NCI-H1694 (cell line): Measurements from ENCODE around the gene RIMBP2.

Experiments used
- DNase-seq: peaks from one replicate; lab custom pipeline; 2025; lab: John Stamatoyannopoulos, UW

Gene RIMBP2

DNA sequence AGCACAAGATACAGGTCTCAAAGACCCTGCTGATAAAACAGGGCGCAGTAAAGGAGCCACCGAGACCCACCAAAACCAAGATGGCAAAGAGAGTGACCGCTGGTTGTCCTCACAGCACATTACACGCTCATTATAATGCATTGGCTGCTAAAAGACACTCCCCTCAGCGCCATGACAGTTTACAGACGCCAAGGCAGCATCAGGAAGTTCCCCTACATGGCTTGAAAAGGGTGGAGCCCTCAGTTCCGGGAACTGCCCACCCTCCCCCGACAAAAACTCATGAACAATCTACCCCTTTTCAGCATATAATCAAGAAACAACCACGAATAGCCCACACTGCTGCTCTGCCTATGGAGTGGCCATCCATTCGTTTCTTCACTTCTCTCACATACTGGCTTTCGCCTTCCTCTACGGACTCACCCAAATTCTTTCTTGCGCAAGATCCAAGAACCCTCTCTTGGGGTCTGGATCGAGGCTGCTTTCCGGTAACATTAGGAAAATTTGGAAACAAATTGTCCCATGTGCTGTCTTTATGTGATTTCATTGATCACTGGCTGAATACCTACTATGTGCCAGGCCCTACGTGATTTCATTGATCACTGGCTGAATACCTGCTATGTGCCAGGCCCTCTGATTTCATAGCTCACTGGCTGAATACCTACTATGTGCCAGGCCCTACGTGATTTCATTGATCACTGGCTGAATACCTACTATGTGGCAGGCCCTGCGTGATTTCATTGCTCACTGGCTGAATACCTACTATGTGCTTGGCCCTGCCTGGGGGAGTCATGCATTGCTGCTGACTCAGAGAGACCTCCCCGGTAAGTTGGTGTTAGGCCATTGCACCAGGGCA, 252.1 kb downstream of the RIMBP2 start:
- peak; percentile 35 for DNase-seq

GRCh38 chr12:130463275-130463658, 252.8 kb downstream of the RIMBP2 start:
- peak; percentile 65 for DNase-seq

- DNase-seq, result no peak
These were observed 253.4 kb downstream of the RIMBP2 start for GRCh38 chr12:130462558-130463274.

GRCh38 chr12:130461839-130462557, 254.1 kb downstream of the RIMBP2 start:
- DNase-seq, result no peak

DNA sequence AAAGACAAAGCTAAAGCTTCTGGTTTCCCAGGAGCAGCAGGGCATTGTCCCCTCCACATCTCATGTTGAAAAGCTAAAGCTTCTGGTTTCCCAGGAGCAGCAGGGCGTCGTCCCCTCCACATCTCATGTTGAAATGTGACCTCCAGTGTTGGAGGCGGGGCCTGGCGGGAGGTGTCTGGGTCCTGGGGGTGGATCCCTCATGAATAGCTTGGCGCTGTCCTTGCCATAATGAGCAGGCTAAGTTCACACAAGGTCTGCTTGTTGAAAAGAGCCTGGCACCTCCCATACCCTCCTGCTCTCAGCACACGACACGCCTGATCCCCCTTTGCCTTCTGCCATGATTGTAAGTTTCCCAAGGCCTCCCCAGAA, 254.7 kb downstream of the RIMBP2 start:
- no peak for DNase-seq

DNA sequence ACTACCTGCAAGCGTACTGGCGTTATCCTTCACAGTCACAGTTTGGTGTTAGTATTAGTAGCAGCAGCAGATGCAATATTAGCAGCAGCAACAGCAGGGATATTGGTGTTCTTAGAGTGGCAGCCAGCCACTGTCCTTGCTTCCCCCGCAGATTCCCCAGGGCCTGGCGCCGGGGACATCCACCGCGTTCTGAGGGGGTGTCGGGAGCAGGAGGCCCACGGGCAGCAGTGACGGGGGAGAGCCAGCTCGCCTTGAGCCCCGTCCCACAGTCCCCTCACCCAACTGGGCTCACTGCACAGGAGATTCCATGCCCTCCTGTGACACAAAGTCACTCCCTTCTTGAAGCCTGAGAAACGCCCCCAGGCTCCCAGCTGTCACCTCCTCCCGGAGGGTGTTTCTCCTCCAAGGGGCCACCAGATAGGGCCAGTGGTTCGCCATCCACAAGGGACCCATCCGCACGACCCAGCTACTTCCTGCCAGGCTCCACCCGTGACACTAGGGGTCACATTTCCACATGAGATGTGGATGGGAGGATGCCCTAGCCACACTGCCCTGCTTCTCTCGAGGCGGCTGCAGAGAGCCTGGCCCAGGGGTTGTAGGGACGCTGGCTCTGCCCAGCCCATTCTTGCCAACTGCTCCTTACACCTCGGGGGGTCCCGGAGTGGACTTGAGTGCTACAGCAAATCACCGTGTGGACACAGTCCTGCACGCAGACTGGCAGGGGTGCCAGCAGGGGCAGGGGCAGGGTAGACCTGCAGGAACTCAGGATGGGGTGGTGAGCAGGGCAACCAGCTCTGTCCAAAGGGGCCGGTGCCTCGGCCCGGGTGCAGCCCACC, 255.3 kb downstream of the RIMBP2 start:
- no peak for DNase-seq

- no peak for DNase-seq
These were observed 256.2 kb downstream of the RIMBP2 start for GRCh38 chr12:130459916-130460315.

GRCh38 chr12:130458341-130458740, 257.8 kb downstream of the RIMBP2 start:
- no peak for DNase-seq

GRCh38 chr12:130457215-130457614, 258.9 kb downstream of the RIMBP2 start:
- no peak for DNase-seq

- peak; percentile 52 for DNase-seq
These were observed 259.5 kb downstream of the RIMBP2 start for GRCh38 chr12:130456375-130457199.

DNA sequence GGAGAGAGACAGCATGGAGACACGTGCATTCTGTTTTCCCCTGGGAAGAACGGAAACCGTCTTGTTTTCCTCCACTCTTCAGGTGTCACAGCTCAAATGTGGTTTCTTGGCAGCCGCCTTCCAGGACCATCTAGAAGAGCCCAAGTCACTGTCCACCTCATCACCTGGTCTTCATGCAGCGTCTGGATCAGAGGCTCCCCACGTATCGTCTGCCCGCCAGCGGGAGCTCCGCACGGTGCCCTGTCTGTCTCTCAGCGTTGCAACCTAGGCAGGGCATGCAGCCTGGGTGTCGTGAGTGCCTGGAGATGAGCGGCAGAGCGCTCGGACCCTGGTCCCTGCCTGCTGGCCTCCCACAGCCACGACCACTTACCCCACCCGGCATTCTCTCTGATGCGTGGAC, 260.9 kb downstream of the RIMBP2 start:
- no peak for DNase-seq

DNA sequence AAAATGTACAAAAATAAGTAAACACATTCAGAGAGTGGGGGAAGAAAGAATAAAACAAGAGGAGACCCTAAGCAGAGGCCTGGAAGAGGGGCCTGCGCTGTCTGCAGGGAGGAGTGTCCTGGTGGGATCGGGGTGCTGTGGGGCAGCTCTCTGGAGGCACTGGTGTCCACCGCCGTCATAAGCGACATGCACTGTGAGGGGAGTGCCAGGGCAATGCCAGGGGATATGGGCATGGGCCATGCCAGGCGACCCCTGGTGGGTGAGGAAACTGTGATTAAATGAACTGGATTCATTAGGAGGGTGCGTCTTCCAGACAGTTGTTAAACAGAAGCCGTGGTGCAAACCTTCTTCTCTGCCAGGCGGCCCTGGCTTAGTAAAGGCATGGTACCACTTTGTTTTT, 261.8 kb downstream of the RIMBP2 start:
- no peak for DNase-seq

GRCh38 chr12:130452546-130452945, 263.6 kb downstream of the RIMBP2 start:
- no peak for DNase-seq

- no peak for DNase-seq
These were observed 264.8 kb downstream of the RIMBP2 start for GRCh38 chr12:130451001-130451930.

- DNase-seq, result no peak
These were observed 266.8 kb downstream of the RIMBP2 start for GRCh38 chr12:130449291-130449690.

DNA sequence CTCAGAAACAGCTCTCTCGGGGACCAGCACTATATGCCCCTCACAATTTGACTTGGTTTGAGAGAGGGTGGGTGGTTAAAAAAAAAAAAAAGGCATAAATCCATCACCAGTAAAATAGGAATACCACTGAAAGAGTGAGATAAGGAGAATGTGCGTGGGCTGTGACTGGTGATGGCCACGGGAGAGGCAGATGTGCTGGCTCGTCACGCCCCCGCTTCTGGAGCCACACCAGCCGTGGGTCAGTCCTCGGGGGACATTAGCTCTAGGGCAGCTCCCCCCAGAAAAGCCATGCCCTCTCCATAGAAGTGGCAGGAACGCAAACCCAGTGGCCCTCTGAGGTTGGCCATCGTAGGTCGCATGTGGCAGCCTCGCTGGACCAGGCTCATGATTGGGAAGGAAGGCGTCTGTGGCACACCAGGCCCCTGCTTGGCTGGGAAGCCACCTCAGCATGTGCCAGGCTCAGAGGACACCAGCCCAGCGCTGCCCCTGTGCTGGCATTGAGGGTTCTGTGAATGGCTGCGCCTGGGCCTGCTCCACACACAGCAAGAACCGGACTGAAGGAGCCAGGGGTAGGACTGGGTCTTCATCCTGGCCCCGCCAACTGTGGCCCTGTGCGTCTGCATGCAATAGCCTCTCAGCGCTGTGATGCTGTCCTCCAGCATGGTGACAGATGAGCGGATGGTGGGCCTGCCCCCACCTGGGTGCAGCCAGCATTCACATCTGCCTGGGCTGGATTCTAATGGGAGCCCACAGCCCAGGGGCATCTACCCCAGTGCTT, 267.9 kb downstream of the RIMBP2 start:
- DNase-seq, result no peak

- no peak for DNase-seq
These were observed 268.5 kb downstream of the RIMBP2 start for GRCh38 chr12:130447655-130447965.

GRCh38 chr12:130446846-130447654, 269.0 kb downstream of the RIMBP2 start:
- no peak for DNase-seq
